Mucosa of descending colon (tissue), 3 donors: ENCODE measurements around the gene BPIFB2. TPM values are rescaled to one million over a fixed set of nuclear protein-coding genes. Genes with fewer than 3 reads are reported as not detected.

Experiments
- ATAC-seq: fragments of 200-7000 bp; cut with Tn5 transposase; one replicate; pipeline ENCODE4 v1.9.1; 2020; ENCODE audit warnings: mild to moderate bottlenecking, moderate library complexity
- DNase-seq, 3 donors: peaks; one replicate each; pipeline ENCODE4 v3.0.0-alpha.2; 2020
- H3K36me3 ChIP-seq: fragments of 200-600 bp; one replicate; pipeline ENCODE4 v1.8.0; 2021; ENCODE audit warnings: low read depth, mild to moderate bottlenecking
- H3K4me1 ChIP-seq: fragments of 200-600 bp; one replicate; pipeline ENCODE4 v1.8.0; 2021; ENCODE audit warnings: low read depth, mild to moderate bottlenecking
- H3K4me3 ChIP-seq: fragments of 200-600 bp; one replicate; pipeline ENCODE4 v1.8.0; 2021; ENCODE audit warnings: mild to moderate bottlenecking
- H3K9me3 ChIP-seq: fragments of 200-600 bp; one replicate; pipeline ENCODE4 v1.8.0; 2021; ENCODE audit warnings: mild to moderate bottlenecking
- intact Hi-C, 2 donors: fragments of 100-400 bp; cut with DNase I in 1 of 2; cut with micrococcal nuclease in 1 of 2; formaldehyde crosslinking; loops; one replicate each; pipeline versions ENCODE4 v1.11.0 to v1.11.1; 2022; cut with DNase I, micrococcal nuclease
- total RNA-seq, 3 donors: library from RNA; stranded (reverse); fragmentation: NEBNext Ultra II Directional in 2 of 3; extraction: Animal tissue kit (Norgen Biotek cat#: 25700) in 2 of 3; gene quantifications; one replicate each; pipeline versions ENCODE4 v1.2.1 to v1.2.4, GENCODE V29; 2021 to 2023
- TF ChIP-seq, protein P1 (sequence below): fragments of 200-600 bp; IDR thresholded peaks from one replicate; pipeline ENCODE4 v1.8.0; 2022; ENCODE audit warnings: antibody characterized with exemption, mild to moderate bottlenecking
- donor health status: DM: no; HTN: no; CAD: no; lungs with moderate emphysema.
- donor health status: DM: no; HTN: no; CAD: no.
- donor health status: DM: no; HTN: yes; CAD: no.

The BPIFB2 gene
- total RNA-seq, 3 donors from 2014 or later, result not detected

DNA sequence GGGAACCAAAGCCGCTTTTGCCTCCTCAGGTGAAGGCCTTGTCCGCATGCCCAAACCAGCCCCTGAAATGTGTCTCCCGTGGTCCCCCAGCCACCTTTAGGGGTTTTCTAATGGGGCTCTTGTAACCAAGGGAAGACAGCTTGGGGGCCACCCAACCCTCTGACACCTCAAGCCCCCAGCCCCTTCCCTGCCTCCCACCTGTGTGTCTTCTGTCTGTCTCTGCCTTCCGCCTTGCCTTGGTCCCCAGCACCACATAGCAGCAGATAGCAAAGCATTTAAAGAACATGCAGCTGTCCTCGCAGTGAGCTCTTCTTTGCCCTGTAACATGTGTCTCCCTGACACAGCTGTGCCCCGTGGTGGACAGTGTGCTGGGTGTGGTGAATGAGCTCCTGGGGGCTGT is 55.8 kb downstream of the BPIFB2 start:
- no peaks in the 10 kb centered on the region for H3K36me3 ChIP-seq
- intact Hi-C loops, result no loop called here
- ATAC-seq (no peak), DNase-seq (no peak)
- H3K4me1 ChIP-seq, result no peaks in the 10 kb centered on the region
- no peak overlapping the region for H3K4me3 ChIP-seq
- TF ChIP-seq, protein P1, sequence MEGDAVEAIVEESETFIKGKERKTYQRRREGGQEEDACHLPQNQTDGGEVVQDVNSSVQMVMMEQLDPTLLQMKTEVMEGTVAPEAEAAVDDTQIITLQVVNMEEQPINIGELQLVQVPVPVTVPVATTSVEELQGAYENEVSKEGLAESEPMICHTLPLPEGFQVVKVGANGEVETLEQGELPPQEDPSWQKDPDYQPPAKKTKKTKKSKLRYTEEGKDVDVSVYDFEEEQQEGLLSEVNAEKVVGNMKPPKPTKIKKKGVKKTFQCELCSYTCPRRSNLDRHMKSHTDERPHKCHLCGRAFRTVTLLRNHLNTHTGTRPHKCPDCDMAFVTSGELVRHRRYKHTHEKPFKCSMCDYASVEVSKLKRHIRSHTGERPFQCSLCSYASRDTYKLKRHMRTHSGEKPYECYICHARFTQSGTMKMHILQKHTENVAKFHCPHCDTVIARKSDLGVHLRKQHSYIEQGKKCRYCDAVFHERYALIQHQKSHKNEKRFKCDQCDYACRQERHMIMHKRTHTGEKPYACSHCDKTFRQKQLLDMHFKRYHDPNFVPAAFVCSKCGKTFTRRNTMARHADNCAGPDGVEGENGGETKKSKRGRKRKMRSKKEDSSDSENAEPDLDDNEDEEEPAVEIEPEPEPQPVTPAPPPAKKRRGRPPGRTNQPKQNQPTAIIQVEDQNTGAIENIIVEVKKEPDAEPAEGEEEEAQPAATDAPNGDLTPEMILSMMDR, result no peak
- H3K9me3 ChIP-seq, result no peaks in the 10 kb centered on the region

GRCh38 chr20:33064572-33065287 is 57.2 kb downstream of the BPIFB2 start:
- ATAC-seq, result no peak
- TF ChIP-seq, protein P1, result no peak
- H3K9me3 ChIP-seq, result no peaks in the 10 kb centered on the region
- DNase-seq, result no peak
- H3K4me3 ChIP-seq, result no peak overlapping the region
- no peaks in the 10 kb centered on the region for H3K4me1 ChIP-seq
- intact Hi-C loops, result no loop called here
- no peaks in the 10 kb centered on the region for H3K36me3 ChIP-seq

GRCh38 chr20:33065785-33066184 is 58.3 kb downstream of the BPIFB2 start:
- no peak for DNase-seq
- no peaks in the 10 kb centered on the region for H3K4me1 ChIP-seq
- no peak overlapping the region for H3K4me3 ChIP-seq
- intact Hi-C loops, result no loop called here
- H3K36me3 ChIP-seq, result no peaks in the 10 kb centered on the region
- TF ChIP-seq, protein P1, result no peak
- no peaks in the 10 kb centered on the region for H3K9me3 ChIP-seq
- ATAC-seq, result no peak

DNA sequence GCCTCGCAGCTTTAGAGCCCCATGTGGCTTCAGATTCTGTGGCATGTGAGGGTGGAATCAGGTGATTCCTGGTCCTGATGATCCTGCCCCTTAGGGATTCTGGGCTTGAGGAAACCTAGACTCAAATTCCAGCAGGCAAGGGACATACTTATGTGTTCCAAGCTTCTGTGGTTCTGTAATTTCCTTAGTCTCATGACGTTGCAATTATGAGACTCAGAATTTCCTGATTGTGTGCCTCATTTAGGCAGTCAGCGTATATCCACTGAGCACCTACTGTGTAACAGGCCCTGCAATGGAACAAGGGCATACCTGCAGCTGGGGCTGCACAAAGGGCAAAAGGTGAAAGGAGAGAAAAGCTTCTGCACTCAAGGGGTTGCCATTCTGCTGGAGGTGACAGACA is 60.3 kb downstream of the BPIFB2 start:
- DNase-seq, result no peak
- TF ChIP-seq, protein P1, result no peak
- H3K4me1 ChIP-seq, result no peaks in the 10 kb centered on the region
- no peaks in the 10 kb centered on the region for H3K9me3 ChIP-seq
- ATAC-seq, result no peak
- intact Hi-C loops, result no loop called here
- no peak overlapping the region for H3K4me3 ChIP-seq
- H3K36me3 ChIP-seq, result no peaks in the 10 kb centered on the region

DNA sequence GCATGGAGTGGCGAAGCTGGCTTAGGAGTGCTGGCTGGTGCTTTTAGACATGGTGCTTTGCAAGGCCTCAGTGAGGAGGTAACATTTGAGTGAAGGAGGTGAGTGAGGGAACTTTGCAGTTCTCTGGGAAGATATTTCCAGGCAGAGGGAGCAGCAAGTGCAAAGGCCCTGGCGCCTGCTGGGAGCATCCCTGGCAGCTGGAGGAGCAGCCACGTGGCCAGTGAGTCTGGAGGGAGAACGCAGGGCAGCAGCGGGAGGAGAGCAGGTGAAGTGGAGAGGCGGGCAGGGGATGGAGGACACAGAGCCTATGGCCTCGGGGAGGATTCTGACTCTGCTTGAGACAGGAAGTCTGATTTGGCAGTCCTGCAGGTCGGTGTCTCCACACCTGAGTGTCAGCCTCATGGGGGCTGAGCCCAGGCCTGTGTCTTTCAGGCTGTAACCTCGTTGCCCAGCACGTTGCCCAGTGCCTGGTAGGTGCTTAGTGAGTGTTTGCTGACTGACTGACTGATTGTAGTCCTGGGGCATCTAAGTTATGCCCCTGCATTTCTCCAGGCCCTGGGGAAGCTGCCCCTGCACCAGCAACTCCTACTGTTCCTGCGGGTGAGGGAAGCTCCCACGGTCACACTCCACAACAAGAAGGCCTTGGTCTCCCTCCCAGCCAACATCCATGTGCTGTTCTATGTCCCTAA is 60.9 kb downstream of the BPIFB2 start:
- TF ChIP-seq, protein P1, result no peak
- Histone ChIP-seq H3K4me1 (no peaks in the 10 kb centered on the region), H3K4me3 (no peak overlapping the region), H3K9me3 (no peaks in the 10 kb centered on the region), H3K36me3 (no peaks in the 10 kb centered on the region)
- ATAC-seq, result no peak
- intact Hi-C loops, result no loop called here
- no peak for DNase-seq
